K562 (cell line): ENCODE data around the gene PDE4DIP. TPM values are rescaled to one million over a fixed set of nuclear protein-coding genes. Genes with fewer than 3 reads are reported as not detected.
"Not testable (repeated sequence)": the region's sequence is repeated elsewhere in the genome, so short reads cannot be mapped to it uniquely, and the experiment has no call there.

Experiments used
- ATAC-seq: fragments of 200-7000 bp; cut with Tn5 transposase; 3 replicates; pipeline ENCODE4 v1.9.1; 2020; ENCODE audit warnings: moderate library complexity
- BruUV-seq: library from RNA; stranded (reverse); fragments of 400-500 nt; replicated peaks from 2 replicates; lab custom pipeline; 2021; lab: Mats Ljungman, UMichigan
- CTCF ChIA-PET: fragments of 300-600 bp; formaldehyde crosslinking; extraction: SDS; loops from one replicate; lab custom pipeline; 2021; ENCODE audit warnings: low intra/inter-chr PET ratio; lab: Yijun Ruan, JAX
- POLR2A ChIA-PET: fragments of 300-600, 350-650 bp; sonication (Branson Sonifier 250); formaldehyde crosslinking; extraction: SDS; loops from one replicate; lab custom pipeline; 2021; ENCODE audit warnings: antibody characterized with exemption, inconsistent platforms; lab: Yijun Ruan, JAX
- DNase-seq, 4 experiments: peaks; one replicate each; pipeline versions ENCODE4 v3.0.0 to v3.0.0-alpha.2; 2011 to 2018; ENCODE audit warnings: low spot score in 3 of 4, mixed read lengths in 3 of 4; ENCODE audit errors: extremely low read depth in 1 of 4
- FAIRE-seq: peaks from 2 replicates; lab custom pipeline; 2011; peaks lifted over from hg19 to GRCh38; lab: Jason Lieb, UNC
- H2AFZ ChIP-seq: 2 replicates; pipeline ENCODE4 v1.6.0; 2011; ENCODE audit warnings: low read depth, low read length, control low read depth, inconsistent platforms
- H3K27ac ChIP-seq: fragments of 200-600 bp; 3 replicates; pipeline ENCODE4 v1.8.0; 2011; ENCODE audit warnings: low read depth, mild to moderate bottlenecking, control low read depth, inconsistent platforms, low read length, moderate library complexity, mixed read lengths; ENCODE audit errors: extremely low read depth
- H3K27me3 ChIP-seq, 2 experiments: fragments of 300-600 bp in 1 of 2; 2 replicates in 1 of 2; 3 replicates in 1 of 2; pipeline versions ENCODE4 v1.6.0 to v1.8.0; 2011; ENCODE audit warnings: inconsistent platforms in 2 of 2, low read length in 2 of 2, mild to moderate bottlenecking in 1 of 2, mixed read lengths in 1 of 2, moderate library complexity in 1 of 2; ENCODE audit not compliant: control insufficient read depth in 2 of 2, insufficient read depth in 2 of 2
- H3K36me3 ChIP-seq: fragments of 300-600 bp; 3 replicates; pipeline ENCODE4 v1.8.0; 2011; ENCODE audit warnings: mild to moderate bottlenecking, low read length, inconsistent platforms; ENCODE audit not compliant: control insufficient read depth, insufficient read depth
- H3K4me1 ChIP-seq, 2 experiments: fragments of 200-600 bp in 1 of 2; replicated peaks in 1 of 2; 2 replicates in 1 of 2; 3 replicates in 1 of 2; pipeline versions ENCODE4 v1.5.1 to v1.8.0; 2011; ENCODE audit warnings: inconsistent platforms in 2 of 2, low read length in 2 of 2, mild to moderate bottlenecking in 1 of 2, mixed read lengths in 1 of 2, moderate library complexity in 1 of 2; ENCODE audit not compliant: control insufficient read depth in 2 of 2, insufficient read depth in 2 of 2
- H3K4me2 ChIP-seq: 2 replicates; pipeline ENCODE4 v1.6.1; 2011; ENCODE audit warnings: low read length, control low read depth, inconsistent platforms, mixed read lengths; ENCODE audit not compliant: insufficient read depth
- H3K4me3 ChIP-seq: fragments of 200-600 bp; sonication (generic), shearing (Covaris generic); 2 replicates; pipeline ENCODE4 v1.5.1; 2016; ENCODE audit warnings: control low read depth, inconsistent platforms
- H3K79me2 ChIP-seq: fragments of 200-600 bp; 3 replicates; pipeline ENCODE4 v1.8.0; 2011; ENCODE audit warnings: low read length, inconsistent platforms; ENCODE audit not compliant: control insufficient read depth, insufficient read depth
- H3K9ac ChIP-seq, 2 experiments: 2 replicates each; pipeline versions ENCODE4 v1.6.0 to v1.6.1; 2011; ENCODE audit warnings: low read depth in 2 of 2, low read length in 2 of 2, control low read depth in 1 of 2, inconsistent platforms in 1 of 2, mild to moderate bottlenecking in 1 of 2, mixed read lengths in 1 of 2; ENCODE audit not compliant: insufficient read depth in 1 of 2
- H3K9me1 ChIP-seq: one replicate; pipeline ENCODE4 v1.6.0; 2011; ENCODE audit warnings: inconsistent platforms, mild to moderate bottlenecking, low read length, moderate library complexity; ENCODE audit not compliant: control insufficient read depth, insufficient read depth
- H3K9me3 ChIP-seq: replicated peaks from 2 replicates; pipeline ENCODE4 v1.5.1; 2011; ENCODE audit warnings: low read depth, low read length, inconsistent platforms; ENCODE audit not compliant: control insufficient read depth, insufficient read depth
- H4K20me1 ChIP-seq: replicated peaks from 2 replicates; pipeline ENCODE4 v1.6.1; 2011; ENCODE audit warnings: low read length, inconsistent platforms, mixed read lengths; ENCODE audit not compliant: control insufficient read depth, insufficient read depth
- whole genome bisulfite sequencing: fragments of 100-300 bp; shearing (Covaris generic); methylation state at CpG from one replicate; pipeline ENCODE4 v1.1.6; 2016; ENCODE audit warnings: low coverage, mixed read lengths; ENCODE audit not compliant: insufficient coverage; ENCODE audit errors: missing lambda C conversion rate; 5-methylcytosine and 5-hydroxymethylcytosine counted together
- in situ Hi-C: fragments of 300-500 bp; cut with MboI; formaldehyde crosslinking; loops from 4 replicates; pipeline ENCODE4 v1.15.0; 2018; ENCODE audit warnings: inconsistent platforms, mixed read lengths
- intact Hi-C: fragments of 100-400 bp; cut with micrococcal nuclease; formaldehyde crosslinking; loops from 2 replicates; pipeline ENCODE4 v1.14.2; 2022
- polyA plus RNA-seq, 8 experiments: library from polyadenylated mRNA; depleted of rRNA in 4 of 8; stranded (reverse) in 5 of 8; unstranded in 3 of 8; fragments of >200 nt; fragmentation: Nextera tagmentation in 2 of 8; fragmentation: Illumina TruSeq in 1 of 8; extraction: Ambion mirVana in 2 of 8; extraction: Trizol in 1 of 8; gene quantifications; 2 replicates each; pipeline versions ENCODE4 v1.2.1 to v1.2.3, GENCODE V29; 2011 to 2014; ENCODE audit warnings: inconsistent platforms in 1 of 8, missing spikeins in 1 of 8
- total RNA-seq, 7 experiments: library from RNA; depleted of rRNA in 6 of 7; stranded (reverse); fragments of >200 nt in 6 of 7; fragmentation: Illumina TruSeq in 2 of 7; extraction: Trizol in 2 of 7; gene quantifications; 2 replicates each; pipeline versions ENCODE4 v1.2.1 to v1.2.3, GENCODE V29; 2011 to 2021; ENCODE audit warnings: low replicate concordance in 1 of 7

The PDE4DIP gene
- total and polyA plus RNA-seq, 9 of the 15 experiments (the other 6 are each of a cell fraction or from before 2014, with no cell fraction given) = 148 to 355 (median 260) TPM

- H3K4me2 ChIP-seq, DNase-seq, H4K20me1 ChIP-seq, H3K79me2 ChIP-seq, H3K27ac ChIP-seq, H3K9me1 ChIP-seq, CTCF ChIA-PET, H3K4me1 ChIP-seq, H3K27me3 ChIP-seq, FAIRE-seq, BruUV-seq, H3K9me3 ChIP-seq, H3K36me3 ChIP-seq, intact Hi-C loops, H2AFZ ChIP-seq, POLR2A ChIA-PET, H3K9ac ChIP-seq, H3K4me3 ChIP-seq: not testable (repeated sequence)
- ATAC-seq = peak; percentile 37; the same call in 2 of the 3 replicates
- in situ Hi-C loops = loop anchor here (25.0 kb wide), 1 partner anchor 296 kb away; no protein-coding TSS in a partner anchor
- WGBS = no CpG with 5 or more reads among the region's 2 CpGs
Observed at GRCh38 chr1:148916222-148916621, 72.0 kb downstream of the PDE4DIP start.

- DNase-seq, POLR2A ChIA-PET, BruUV-seq, H4K20me1 ChIP-seq, H3K9ac ChIP-seq, H3K4me3 ChIP-seq, H3K36me3 ChIP-seq, H3K4me2 ChIP-seq, H3K79me2 ChIP-seq, H3K9me1 ChIP-seq, H3K9me3 ChIP-seq, H3K4me1 ChIP-seq, FAIRE-seq, H3K27me3 ChIP-seq, H2AFZ ChIP-seq, H3K27ac ChIP-seq, CTCF ChIA-PET, intact Hi-C loops: not testable (repeated sequence)
- in situ Hi-C loops = loop anchor here (25.0 kb wide), 1 partner anchor 295 kb away; no protein-coding TSS in a partner anchor
- 12% methylated on average over 1 of the region's 4 CpGs for WGBS
- peak; percentile 73 for ATAC-seq
Observed at GRCh38 chr1:148916695-148917348, 72.6 kb downstream of the PDE4DIP start.

- FAIRE-seq (peak; percentile 6), ATAC-seq (peak; percentile 14; the same call in 2 of the 3 replicates)
- H3K9me3 ChIP-seq, H3K4me2 ChIP-seq, H3K79me2 ChIP-seq, H3K36me3 ChIP-seq, H3K27me3 ChIP-seq, H4K20me1 ChIP-seq, H3K4me1 ChIP-seq, POLR2A ChIA-PET, H2AFZ ChIP-seq, H3K27ac ChIP-seq, H3K9ac ChIP-seq, intact Hi-C loops, H3K4me3 ChIP-seq, H3K9me1 ChIP-seq, DNase-seq, CTCF ChIA-PET, BruUV-seq: not testable (repeated sequence)
- 54% methylated on average over 2 of the region's 3 CpGs for WGBS
- in situ Hi-C loops = loop anchor here (25.0 kb wide), 1 partner anchor 293 kb away; no protein-coding TSS in a partner anchor
Observed at GRCh38 chr1:148918836-148919447, 74.7 kb downstream of the PDE4DIP start.
